GM20000 (cell line): Measurements from ENCODE around the gene AGPAT2.

Source experiments
- DNase-seq: peaks from one replicate; pipeline ENCODE4 v3.0.0; 2012; ENCODE audit warnings: low spot score
- CTCF ChIP-seq: IDR thresholded peaks from 2 replicates; pipeline ENCODE4 v1.5.1; 2012; ENCODE audit warnings: mild to moderate bottlenecking, control low read depth; ENCODE audit errors: extremely low read depth, missing control alignments

The AGPAT2 gene

GRCh38 chr9:136665111-136665703 lies 22.1 kb downstream of the AGPAT2 start:
- DNase-seq = peak; percentile 84
- TF ChIP-seq CTCF = no peak

- no peak for DNase-seq
- TF ChIP-seq CTCF = no peak
These were observed 23.0 kb downstream of the AGPAT2 start for GRCh38 chr9:136664000-136664915.

DNA sequence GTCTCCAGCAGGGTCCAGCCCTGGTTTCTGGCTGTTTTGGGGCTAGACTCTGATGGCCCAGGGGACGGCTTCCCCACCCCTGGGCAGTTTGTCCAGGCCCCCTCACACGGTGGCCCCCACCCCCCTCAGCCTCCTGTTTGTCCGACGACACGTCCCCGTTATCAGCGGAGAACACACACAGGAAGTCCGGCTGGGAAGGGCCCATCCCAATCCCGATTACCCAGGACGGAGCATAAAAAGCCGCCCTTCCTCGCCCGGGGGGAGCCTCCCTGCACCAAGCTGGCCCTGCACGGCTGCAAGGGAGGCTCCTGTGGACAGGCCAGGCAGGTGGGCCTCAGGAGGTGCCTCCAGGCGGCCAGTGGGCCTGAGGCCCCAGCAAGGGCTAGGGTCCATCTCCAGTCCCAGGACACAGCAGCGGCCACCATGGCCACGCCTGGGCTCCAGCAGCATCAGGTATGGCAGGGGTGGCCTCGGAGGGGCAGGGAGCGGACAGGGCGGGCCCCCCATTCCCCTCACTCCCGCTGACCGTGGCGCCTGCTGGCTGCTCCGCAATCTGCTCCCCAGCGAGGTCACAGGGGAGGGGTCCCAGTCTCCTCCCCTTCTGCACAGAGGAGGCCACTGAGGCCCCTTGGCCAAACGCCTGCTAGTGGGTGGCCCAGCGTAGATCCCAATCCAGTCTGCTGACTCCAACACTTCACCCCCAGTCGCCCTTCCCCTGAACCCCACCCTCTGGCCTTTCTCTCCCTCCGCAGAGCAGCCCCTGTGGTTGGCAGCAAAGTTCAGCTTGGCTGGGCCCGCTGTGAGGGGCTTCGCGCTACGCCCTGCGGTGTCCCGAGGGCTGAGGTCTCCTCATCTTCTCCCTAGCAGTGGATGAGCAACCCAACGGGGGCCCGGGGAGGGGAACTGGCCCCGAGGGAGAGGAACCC lies 24.3 kb downstream of the AGPAT2 start, which contains the start of gene EGFL7:
Gene EGFL7, plus strand, starts transcription at position 261 of the 926 bp plus-strand sequence. CDS start 5,367 bp downstream, outside the sequence.
- no peak for DNase-seq
- TF ChIP-seq CTCF = no peak

DNA sequence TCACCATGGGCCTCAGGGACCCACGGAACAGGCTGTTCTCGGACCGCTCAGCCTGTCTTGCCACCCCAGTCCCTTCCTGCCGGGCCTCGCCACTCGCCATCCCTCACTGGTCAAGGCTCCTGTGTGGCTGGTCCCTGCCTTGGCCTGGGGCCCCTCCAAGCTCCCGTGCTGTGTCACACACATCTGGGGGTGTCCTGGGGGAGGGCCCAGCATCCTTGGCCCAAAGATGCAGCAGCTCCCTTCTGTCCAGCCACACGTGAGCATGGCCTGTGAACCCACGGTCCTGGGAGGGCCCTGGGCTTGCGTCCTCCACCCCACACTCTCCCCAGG lies 25.0 kb downstream of the AGPAT2 start:
- DNase-seq = no peak
- TF ChIP-seq CTCF = no peak

DNA sequence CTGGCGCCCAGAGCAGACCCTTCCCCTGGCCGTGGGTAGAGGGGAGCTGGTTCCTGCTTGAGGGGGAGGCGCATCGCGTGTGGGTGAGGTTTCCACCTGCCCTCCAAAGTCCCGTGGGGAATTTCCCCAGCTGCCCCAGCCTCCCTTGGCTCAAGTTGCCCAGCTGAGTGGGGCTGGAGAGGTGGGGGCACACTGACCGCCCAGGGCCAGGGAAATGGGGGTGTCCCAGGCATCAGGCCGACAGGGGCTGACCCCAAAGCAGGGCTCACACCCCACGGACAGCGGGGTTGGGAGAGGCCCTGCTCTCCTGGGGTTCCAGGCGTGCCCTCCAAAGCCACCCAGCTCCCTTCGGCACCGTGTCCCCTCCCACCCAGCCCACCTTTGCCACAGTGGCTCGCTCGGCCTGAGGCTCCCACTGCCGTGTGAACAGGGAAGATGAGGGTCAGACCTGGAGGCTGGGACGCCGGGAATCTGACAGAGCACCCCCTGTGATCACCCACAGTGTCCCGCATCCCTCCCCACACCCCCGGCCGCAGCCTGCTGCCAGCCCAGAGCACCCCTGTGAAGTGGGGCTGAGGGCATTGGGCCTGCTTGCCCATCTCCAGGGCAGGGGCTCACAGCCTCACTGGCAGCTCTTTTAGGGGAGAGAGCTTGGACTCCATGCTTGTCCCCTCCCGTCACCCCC lies 25.5 kb downstream of the AGPAT2 start:
- TF ChIP-seq CTCF = no peak
- DNase-seq = no peak

DNA sequence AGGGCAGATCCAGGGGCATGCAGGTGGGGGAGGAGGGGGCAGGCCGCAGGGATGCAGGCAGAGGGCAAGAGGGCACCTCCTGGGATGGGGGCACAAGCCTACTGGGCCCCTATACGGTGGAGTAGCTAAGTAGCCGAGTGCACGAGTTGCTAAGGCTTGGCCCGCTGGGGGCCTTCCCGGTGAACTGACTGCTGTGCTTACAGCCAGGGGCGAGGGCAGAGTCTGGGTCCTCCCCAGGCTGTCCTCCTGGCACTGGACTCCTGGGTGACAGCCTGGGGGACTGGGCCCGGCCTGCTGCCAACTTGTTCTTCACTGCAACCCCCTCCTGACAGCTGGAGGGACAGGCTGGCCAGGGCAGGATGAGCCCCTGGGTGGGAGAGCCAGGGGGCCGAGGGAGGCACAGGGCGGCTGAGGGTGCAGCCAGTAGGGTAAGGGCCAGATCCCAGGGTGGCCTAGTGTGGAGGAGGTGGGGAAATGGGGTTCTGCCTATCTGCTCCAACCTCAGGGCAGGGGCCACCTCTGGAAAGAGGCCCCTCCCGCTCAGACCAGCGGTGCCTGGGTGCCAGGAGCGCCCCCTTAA lies 26.2 kb downstream of the AGPAT2 start:
- no peak for DNase-seq
- TF ChIP-seq CTCF = no peak
